ENCODE data around the gene IL17RA. TPM values are rescaled to one million over a fixed set of nuclear protein-coding genes. Genes with fewer than 3 reads are reported as not detected.
"Not testable (repeated sequence)": the region's sequence is repeated elsewhere in the genome, so short reads cannot be mapped to it uniquely, and the experiment has no call there.

Gene IL17RA
- total RNA-seq, 1 donor from 2014 or later, result 9.2 TPM

- no peak for TF ChIP-seq CTCF (conservative IDR thresholded peaks at IDR 0.05; ENCODE audit: low read depth, low read length)
- no peak for DNase-seq (ENCODE audit: low read depth)
- H3K4me3 ChIP-seq (ENCODE audit: low read depth, low read length), result no peak overlapping the region
Measured at GRCh38 chr22:17143101-17143500, 58.3 kb downstream of the IL17RA start.

GRCh38 chr22:17143826-17144225, 59.0 kb downstream of the IL17RA start:
- no peak for DNase-seq (ENCODE audit: low read depth)
- no peak for TF ChIP-seq CTCF (conservative IDR thresholded peaks at IDR 0.05; ENCODE audit: low read depth, low read length)

GRCh38 chr22:17145021-17145680, 60.4 kb downstream of the IL17RA start:
- no peak for DNase-seq (ENCODE audit: low read depth)
- no peak overlapping the region for H3K4me3 ChIP-seq (ENCODE audit: low read depth, low read length)

More at GRCh38 chr22:17143826-17144225, 59.0 kb downstream of the IL17RA start:
- no peak overlapping the region for H3K4me3 ChIP-seq (ENCODE audit: low read depth, low read length)

GRCh38 chr22:17147458-17147857, 62.7 kb downstream of the IL17RA start:
- not testable (repeated sequence) for H3K4me3 ChIP-seq (ENCODE audit: low read depth, low read length); DNase-seq (ENCODE audit: low read depth)

More at GRCh38 chr22:17145021-17145680, 60.4 kb downstream of the IL17RA start:
- TF ChIP-seq CTCF (conservative IDR thresholded peaks at IDR 0.05; ENCODE audit: low read depth, low read length), result no peak

- no peak overlapping the region for H3K4me3 ChIP-seq (ENCODE audit: low read depth, low read length)
- no peak for TF ChIP-seq CTCF (conservative IDR thresholded peaks at IDR 0.05; ENCODE audit: low read depth, low read length)
- DNase-seq (ENCODE audit: low read depth), result no peak
Measured at GRCh38 chr22:17149076-17149815, 64.4 kb downstream of the IL17RA start.

- no peak for DNase-seq (ENCODE audit: low read depth)
Measured at GRCh38 chr22:17152340-17152739, 67.5 kb downstream of the IL17RA start.

More at GRCh38 chr22:17152340-17152739, 67.5 kb downstream of the IL17RA start:
- no peak overlapping the region for H3K4me3 ChIP-seq (ENCODE audit: low read depth, low read length)
- no peak for TF ChIP-seq CTCF (conservative IDR thresholded peaks at IDR 0.05; ENCODE audit: low read depth, low read length)
